Neural progenitor cell (in vitro differentiated cells): Measurements from ENCODE around the gene FAM193A. TPM values are rescaled to one million over a fixed set of nuclear protein-coding genes. Genes with fewer than 3 reads are reported as not detected.
A peak's percentile ranks its signal among the peaks of the same experiment; 100 is the strongest.
"Not testable (repeated sequence)": the region's sequence is repeated elsewhere in the genome, so short reads cannot be mapped to it uniquely, and the experiment has no call there.

Experiments used
- DNase-seq: peaks from one replicate; pipeline ENCODE4 v3.0.0-alpha.2; 2016; ENCODE audit warnings: low spot score
- H2AFZ ChIP-seq: fragments of 200-600 bp; sonication (generic); replicated peaks from 2 replicates; pipeline ENCODE4 v1.6.1; 2016; ENCODE audit warnings: antibody characterized with exemption
- H3F3A ChIP-seq: fragments of 200-600 bp; sonication (generic); 2 replicates; pipeline ENCODE4 v1.6.1; 2016; ENCODE audit warnings: antibody characterized with exemption, low read depth
- H3K27ac ChIP-seq: fragments of 200-600 bp; sonication (generic); 2 replicates; pipeline ENCODE4 v1.5.1; 2016; ENCODE audit warnings: mild to moderate bottlenecking
- H3K27me3 ChIP-seq: fragments of 200-600 bp; sonication (generic); 2 replicates; pipeline ENCODE4 v1.6.1; 2016; ENCODE audit warnings: mild to moderate bottlenecking, moderate library complexity
- H3K36me3 ChIP-seq: fragments of 200-600 bp; sonication (generic); 2 replicates; pipeline ENCODE4 v1.5.1; 2016
- H3K4me1 ChIP-seq: fragments of 200-600 bp; sonication (generic); 2 replicates; pipeline ENCODE4 v1.6.1; 2016; ENCODE audit warnings: mixed run types
- H3K4me2 ChIP-seq: fragments of 200-600 bp; sonication (generic); 2 replicates; pipeline ENCODE4 v1.6.1; 2016
- H3K4me3 ChIP-seq: fragments of 200-600 bp; sonication (generic); 2 replicates; pipeline ENCODE4 v1.5.1; 2016
- H3K79me2 ChIP-seq: fragments of 200-600 bp; sonication (generic); 2 replicates; pipeline ENCODE4 v1.6.1; 2016; ENCODE audit warnings: low read depth
- H3K9ac ChIP-seq: fragments of 200-600 bp; sonication (generic); 2 replicates; pipeline ENCODE4 v1.6.1; 2016
- H3K9me3 ChIP-seq: fragments of 200-600 bp; sonication (generic); 2 replicates; pipeline ENCODE4 v1.5.1; 2016; ENCODE audit warnings: low read depth
- H4K20me1 ChIP-seq: fragments of 200-600 bp; sonication (generic); 2 replicates; pipeline ENCODE4 v1.6.1; 2016; ENCODE audit warnings: low read depth
- H3K27ac Mint-ChIP-seq: 3 replicates; pipeline ENCODE4 v1.8.0; 2021; ENCODE audit warnings: mixed read lengths
- H3K27me3 Mint-ChIP-seq: 2 replicates; pipeline ENCODE4 v1.8.0; 2022; ENCODE audit warnings: low read depth, mild to moderate bottlenecking, inconsistent platforms, moderate library complexity, mixed read lengths; ENCODE audit not compliant: insufficient read depth
- H3K36me3 Mint-ChIP-seq: 3 replicates; pipeline ENCODE4 v1.8.0; 2021; ENCODE audit warnings: mixed read lengths
- H3K4me1 Mint-ChIP-seq: 3 replicates; pipeline ENCODE4 v1.8.0; 2021; ENCODE audit warnings: mixed read lengths
- H3K4me3 Mint-ChIP-seq: 3 replicates; pipeline ENCODE4 v1.8.0; 2021; ENCODE audit warnings: mild to moderate bottlenecking, moderate library complexity, mixed read lengths
- H3K9me3 Mint-ChIP-seq: 3 replicates; pipeline ENCODE4 v1.8.0; 2020; ENCODE audit warnings: mixed read lengths
- EZH2 ChIP-seq: fragments of 200-600 bp; sonication (generic); IDR thresholded peaks from 2 replicates; pipeline ENCODE4 v1.6.1; 2017; ENCODE audit warnings: antibody characterized with exemption, mild to moderate bottlenecking, moderate library complexity
- EZH2phosphoT487 ChIP-seq: fragments of 200-600 bp; sonication (generic); IDR thresholded peaks from 2 replicates; pipeline ENCODE4 v1.6.1; 2017; ENCODE audit warnings: antibody characterized with exemption
- total RNA-seq: library from RNA; depleted of rRNA; stranded (reverse); fragments of >200 nt; gene quantifications from 2 replicates; pipeline ENCODE4 v1.2.3, GENCODE V29; 2015; ENCODE audit warnings: low replicate concordance
- TF ChIP-seq, protein P1 (sequence below): fragments of 200-600 bp; sonication (generic); IDR thresholded peaks from 2 replicates; pipeline ENCODE4 v1.5.1; 2017; ENCODE audit warnings: antibody characterized with exemption, mild to moderate bottlenecking

The FAM193A gene
- total RNA-seq, 1 donor from 2014 or later = 29.1 TPM

DNA sequence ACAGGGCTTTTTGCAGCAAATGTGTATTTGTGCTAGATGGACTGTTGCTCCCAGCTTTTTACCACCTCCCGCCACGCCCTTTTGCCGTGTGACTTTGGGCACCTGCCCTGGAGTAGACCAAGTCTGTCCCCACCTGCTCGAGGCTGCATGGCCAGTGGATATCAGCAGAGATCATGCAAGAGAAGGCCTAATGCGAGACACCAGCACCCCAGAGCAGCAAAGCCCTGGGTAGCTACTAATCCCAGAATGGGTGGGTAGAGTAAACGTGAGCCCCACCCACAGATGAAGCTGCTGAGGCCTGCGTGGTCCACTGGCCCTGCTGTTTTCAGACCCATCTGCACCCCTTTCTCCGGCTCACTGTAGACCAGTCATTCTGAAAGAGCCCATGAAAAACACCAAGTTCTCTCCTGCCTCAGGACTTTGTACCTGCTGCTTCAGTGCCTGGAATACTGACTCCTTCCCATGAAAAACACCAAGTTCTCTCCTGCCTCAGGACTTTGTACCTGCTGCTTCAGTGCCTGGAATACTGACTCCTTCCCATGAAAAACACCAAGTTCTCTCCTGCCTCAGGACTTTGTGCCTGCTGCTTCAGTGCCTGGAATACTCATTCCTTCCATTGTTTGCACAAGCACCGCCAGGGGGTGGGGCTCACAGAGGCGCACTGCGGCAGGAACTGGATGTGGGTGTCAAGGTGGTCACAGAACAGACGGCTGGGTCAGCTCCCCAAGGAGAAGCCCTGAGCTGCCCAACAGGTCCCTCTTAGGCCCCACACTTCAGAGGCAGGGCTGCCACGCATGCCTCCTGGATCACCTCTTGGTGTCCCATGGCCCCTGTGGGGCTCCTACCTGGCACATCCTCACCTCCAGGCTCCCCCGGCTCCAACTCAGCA lies 224.8 kb downstream of the FAM193A start:
- Histone ChIP-seq H3K79me2 (no peaks in the 10 kb centered on the region), H3K27me3 (no peaks in the 10 kb centered on the region), H3K4me2 (no peak overlapping the region), H3K36me3 (no peaks in the 10 kb centered on the region), H2AFZ (peak overlapping the region; percentile 26), H3K9me3 (no peaks in the 10 kb centered on the region), H3K27ac (no peak overlapping the region), H3K4me1 (peaks cover 4% of the 10 kb centered on the region), H3F3A (peaks cover 8% of the 10 kb centered on the region), H3K9ac (no peak overlapping the region), H4K20me1 (no peaks in the 10 kb centered on the region), H3K4me3 (no peak overlapping the region)
- no peak overlapping the region for H3K4me3 Mint-ChIP-seq
- no peak overlapping the region for H3K27ac Mint-ChIP-seq
- peaks cover 3% of the 10 kb centered on the region for H3K4me1 Mint-ChIP-seq
- no peaks in the 10 kb centered on the region for H3K27me3 Mint-ChIP-seq
- TF ChIP-seq EZH2phosphoT487 (no peak), EZH2 (no peak)
- TF ChIP-seq, protein P1, sequence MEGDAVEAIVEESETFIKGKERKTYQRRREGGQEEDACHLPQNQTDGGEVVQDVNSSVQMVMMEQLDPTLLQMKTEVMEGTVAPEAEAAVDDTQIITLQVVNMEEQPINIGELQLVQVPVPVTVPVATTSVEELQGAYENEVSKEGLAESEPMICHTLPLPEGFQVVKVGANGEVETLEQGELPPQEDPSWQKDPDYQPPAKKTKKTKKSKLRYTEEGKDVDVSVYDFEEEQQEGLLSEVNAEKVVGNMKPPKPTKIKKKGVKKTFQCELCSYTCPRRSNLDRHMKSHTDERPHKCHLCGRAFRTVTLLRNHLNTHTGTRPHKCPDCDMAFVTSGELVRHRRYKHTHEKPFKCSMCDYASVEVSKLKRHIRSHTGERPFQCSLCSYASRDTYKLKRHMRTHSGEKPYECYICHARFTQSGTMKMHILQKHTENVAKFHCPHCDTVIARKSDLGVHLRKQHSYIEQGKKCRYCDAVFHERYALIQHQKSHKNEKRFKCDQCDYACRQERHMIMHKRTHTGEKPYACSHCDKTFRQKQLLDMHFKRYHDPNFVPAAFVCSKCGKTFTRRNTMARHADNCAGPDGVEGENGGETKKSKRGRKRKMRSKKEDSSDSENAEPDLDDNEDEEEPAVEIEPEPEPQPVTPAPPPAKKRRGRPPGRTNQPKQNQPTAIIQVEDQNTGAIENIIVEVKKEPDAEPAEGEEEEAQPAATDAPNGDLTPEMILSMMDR = peak; percentile 7
- DNase-seq = no peak
- no peaks in the 10 kb centered on the region for H3K36me3 Mint-ChIP-seq
- H3K9me3 Mint-ChIP-seq = peaks cover 6% of the 10 kb centered on the region

DNA sequence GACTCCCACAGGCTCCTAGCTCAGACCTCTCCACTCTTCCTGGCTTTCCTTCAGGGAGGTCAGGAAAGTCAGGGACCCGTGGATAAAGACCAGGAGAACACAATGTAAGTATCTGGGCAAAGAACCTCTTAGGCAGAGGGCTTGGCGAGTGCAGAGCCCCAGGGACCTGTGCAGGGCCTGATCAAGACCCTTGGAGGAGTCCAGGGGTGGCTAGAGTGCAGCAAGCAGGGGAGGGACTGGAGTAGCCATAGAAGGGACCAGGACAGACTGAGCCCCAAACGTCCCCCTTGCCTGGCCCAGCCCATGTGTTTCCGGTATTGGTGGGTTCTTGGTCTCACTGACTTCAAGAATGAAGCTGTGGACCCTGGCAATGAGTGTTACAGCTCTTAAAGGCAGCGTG lies 225.6 kb downstream of the FAM193A start:
- H3K27me3 ChIP-seq = no peaks in the 10 kb centered on the region
- peaks cover 9% of the 10 kb centered on the region for H3K9me3 Mint-ChIP-seq
- H3F3A ChIP-seq = peaks cover 2% of the 10 kb centered on the region
- TF ChIP-seq EZH2phosphoT487 = no peak
- TF ChIP-seq, protein P1 = no peak
- TF ChIP-seq EZH2 = no peak
- H3K9me3 ChIP-seq = no peaks in the 10 kb centered on the region
- H3K4me1 Mint-ChIP-seq = no peaks in the 10 kb centered on the region
- H3K4me2 ChIP-seq = no peak overlapping the region
- no peak overlapping the region for H3K27ac ChIP-seq
- H3K4me3 ChIP-seq = no peak overlapping the region
- H3K4me1 ChIP-seq = no peaks in the 10 kb centered on the region
- no peaks in the 10 kb centered on the region for H4K20me1 ChIP-seq
- no peak overlapping the region for H3K4me3 Mint-ChIP-seq
- no peak overlapping the region for H3K9ac ChIP-seq
- peaks cover 2% of the 10 kb centered on the region for H3K27me3 Mint-ChIP-seq
- no peaks in the 10 kb centered on the region for H3K36me3 Mint-ChIP-seq
- no peaks in the 10 kb centered on the region for H3K79me2 ChIP-seq
- no peak for DNase-seq
- no peak overlapping the region for H2AFZ ChIP-seq
- H3K36me3 ChIP-seq = no peaks in the 10 kb centered on the region
- H3K27ac Mint-ChIP-seq = no peak overlapping the region

DNA sequence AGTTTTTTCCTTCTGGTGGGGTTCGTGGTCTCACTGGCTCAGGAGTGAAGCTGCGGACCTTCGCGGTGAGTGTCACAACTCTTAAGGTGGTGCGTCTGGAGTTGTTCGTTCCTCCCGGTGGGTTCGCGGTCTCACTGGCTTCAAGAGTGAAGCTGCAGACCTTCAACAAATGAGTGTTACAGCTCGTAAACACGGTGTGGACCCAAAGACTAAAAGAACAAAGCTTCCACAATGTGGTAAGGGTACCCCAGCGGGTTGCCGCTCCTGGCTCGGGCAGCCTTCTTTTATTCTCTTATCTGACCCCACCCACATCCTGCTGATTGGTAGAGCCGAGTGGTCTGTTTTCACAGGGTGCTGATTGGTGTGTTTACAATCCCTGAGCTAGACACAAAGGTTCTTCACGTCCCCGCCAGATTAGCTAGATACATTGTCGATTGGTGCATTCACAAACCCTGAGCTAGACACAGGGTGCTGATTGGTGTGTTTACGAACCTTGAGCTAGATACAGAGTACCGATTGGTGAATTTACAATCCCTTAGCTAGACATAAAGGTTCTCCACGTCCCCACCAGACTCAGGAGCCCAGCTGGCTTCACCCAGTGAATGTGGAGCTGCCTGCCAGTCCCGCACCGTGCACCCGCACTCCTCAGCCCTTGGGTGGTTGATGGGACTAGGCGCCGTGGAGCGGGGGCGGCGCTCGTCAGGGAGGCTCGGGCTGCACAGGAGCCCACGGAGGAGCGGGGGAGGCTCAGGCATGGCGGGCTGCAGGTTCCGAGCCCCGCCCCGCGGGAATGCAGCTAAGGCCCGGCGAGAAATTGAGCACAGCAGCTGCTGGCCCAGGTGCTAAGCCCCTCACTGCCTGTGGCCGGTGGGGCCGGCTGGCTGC lies 226.3 kb downstream of the FAM193A start:
- not testable (repeated sequence) for H3K9ac ChIP-seq, H3K4me2 ChIP-seq, H3K36me3 Mint-ChIP-seq, H2AFZ ChIP-seq, DNase-seq, H3K79me2 ChIP-seq, H3K4me1 Mint-ChIP-seq, H3K27me3 ChIP-seq, H3F3A ChIP-seq, H3K4me3 ChIP-seq, H3K4me3 Mint-ChIP-seq, H3K4me1 ChIP-seq, H3K27me3 Mint-ChIP-seq, H3K9me3 ChIP-seq, H3K36me3 ChIP-seq, H3K27ac ChIP-seq, H4K20me1 ChIP-seq, H3K27ac Mint-ChIP-seq
- peaks cover 10% of the 10 kb centered on the region for H3K9me3 Mint-ChIP-seq
